A549 (cell line): ENCODE measurements around the gene INAFM1.

Experiments used
- CTCF ChIP-seq: fragments of >200 bp; sonication (Bioruptor Twin); formaldehyde crosslinking; IDR thresholded peaks from 3 replicates; pipeline ENCODE4 v1.5.1; 2016
- MAX ChIP-seq: IDR thresholded peaks from 2 replicates; pipeline ENCODE4 v1.6.1; 2012
- POLR2A ChIP-seq: IDR thresholded peaks from 2 replicates; pipeline ENCODE4 v1.6.1; 2012; ENCODE audit warnings: mild to moderate bottlenecking, low read length

GRCh38 chr19:47312366-47313006 is 37.8 kb downstream of the INAFM1 start:
- TF ChIP-seq CTCF (no peak), MAX (no peak), POLR2A (no peak)
